ENCODE measurements around the gene PPP2R2D.

Gene PPP2R2D

GRCh38 chr10:131890276-131891195 is 10.3 kb upstream of the PPP2R2D start:
- TF ChIP-seq, protein P1, sequence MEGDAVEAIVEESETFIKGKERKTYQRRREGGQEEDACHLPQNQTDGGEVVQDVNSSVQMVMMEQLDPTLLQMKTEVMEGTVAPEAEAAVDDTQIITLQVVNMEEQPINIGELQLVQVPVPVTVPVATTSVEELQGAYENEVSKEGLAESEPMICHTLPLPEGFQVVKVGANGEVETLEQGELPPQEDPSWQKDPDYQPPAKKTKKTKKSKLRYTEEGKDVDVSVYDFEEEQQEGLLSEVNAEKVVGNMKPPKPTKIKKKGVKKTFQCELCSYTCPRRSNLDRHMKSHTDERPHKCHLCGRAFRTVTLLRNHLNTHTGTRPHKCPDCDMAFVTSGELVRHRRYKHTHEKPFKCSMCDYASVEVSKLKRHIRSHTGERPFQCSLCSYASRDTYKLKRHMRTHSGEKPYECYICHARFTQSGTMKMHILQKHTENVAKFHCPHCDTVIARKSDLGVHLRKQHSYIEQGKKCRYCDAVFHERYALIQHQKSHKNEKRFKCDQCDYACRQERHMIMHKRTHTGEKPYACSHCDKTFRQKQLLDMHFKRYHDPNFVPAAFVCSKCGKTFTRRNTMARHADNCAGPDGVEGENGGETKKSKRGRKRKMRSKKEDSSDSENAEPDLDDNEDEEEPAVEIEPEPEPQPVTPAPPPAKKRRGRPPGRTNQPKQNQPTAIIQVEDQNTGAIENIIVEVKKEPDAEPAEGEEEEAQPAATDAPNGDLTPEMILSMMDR (IDR thresholded peaks at IDR 0.05; ENCODE audit: low read depth, low read length), result no peak
- no peak overlapping the region for H3K4me3 ChIP-seq (ENCODE audit: low read depth, low read length)

GRCh38 chr10:131891196-131891928 is 9.4 kb upstream of the PPP2R2D start:
- no peak overlapping the region for H3K4me3 ChIP-seq (ENCODE audit: low read depth, low read length)

GRCh38 chr10:131891929-131892805 is 8.6 kb upstream of the PPP2R2D start:
- no peak overlapping the region for H3K4me3 ChIP-seq (ENCODE audit: low read depth, low read length)
- TF ChIP-seq, protein P1 (IDR thresholded peaks at IDR 0.05; ENCODE audit: low read depth, low read length), result no peak

More at GRCh38 chr10:131891196-131891928, 9.4 kb upstream of the PPP2R2D start:
- TF ChIP-seq, protein P1 (IDR thresholded peaks at IDR 0.05; ENCODE audit: low read depth, low read length), result no peak

- H3K4me3 ChIP-seq (ENCODE audit: low read depth, low read length), result no peak overlapping the region
- TF ChIP-seq, protein P1 (IDR thresholded peaks at IDR 0.05; ENCODE audit: low read depth, low read length), result no peak
Observed at GRCh38 chr10:131892806-131893675, 7.8 kb upstream of the PPP2R2D start.

DNA sequence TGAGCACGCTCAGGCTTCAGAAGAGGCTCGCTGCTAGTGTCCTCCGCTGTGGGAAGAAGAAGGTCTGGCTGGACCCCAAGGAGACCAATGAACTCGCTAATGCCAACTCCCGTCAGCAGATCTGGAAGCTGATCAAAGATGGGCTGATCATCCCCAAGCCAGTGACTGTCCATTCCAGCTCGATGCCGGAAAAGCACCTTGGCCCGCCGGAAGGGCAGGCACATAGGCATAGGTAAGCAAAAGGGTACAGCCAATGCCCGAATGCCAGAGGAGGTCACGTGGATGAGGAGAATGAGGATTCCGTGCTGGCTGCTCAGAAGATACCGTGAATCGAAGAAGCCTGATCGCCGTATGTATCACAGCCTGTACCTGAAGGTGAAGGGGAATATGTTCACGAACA is 5.7 kb upstream of the PPP2R2D start:
- H3K4me3 ChIP-seq (ENCODE audit: low read depth, low read length), result no peak overlapping the region
- TF ChIP-seq, protein P1 (IDR thresholded peaks at IDR 0.05; ENCODE audit: low read depth, low read length), result no peak

DNA sequence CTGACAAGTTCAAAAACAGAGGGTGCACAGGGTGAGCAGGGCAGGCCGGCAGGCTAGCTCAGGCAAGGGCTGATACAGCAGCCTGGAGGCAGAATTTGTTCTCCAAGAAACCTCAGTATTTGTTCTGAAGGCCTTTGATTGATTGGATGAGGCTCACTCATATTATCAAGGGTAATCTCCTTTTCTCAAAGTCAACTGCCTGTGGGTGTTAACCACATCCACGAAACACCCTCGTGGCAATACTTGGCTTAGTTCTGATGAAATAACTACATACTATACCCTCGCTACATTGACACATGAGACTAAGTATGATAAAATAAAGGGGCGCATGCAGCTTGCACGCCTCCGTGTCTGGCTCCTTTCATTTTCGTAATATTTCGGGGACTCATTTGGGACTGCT is 4.4 kb upstream of the PPP2R2D start:
- TF ChIP-seq, protein P1 (IDR thresholded peaks at IDR 0.05; ENCODE audit: low read depth, low read length), result no peak
- H3K4me3 ChIP-seq (ENCODE audit: low read depth, low read length), result no peak overlapping the region

Measured in WI38 (cell line).